T-helper 17 cell (primary cell): ENCODE data around the gene USP49. TPM values are rescaled to one million over a fixed set of nuclear protein-coding genes. Genes with fewer than 3 reads are reported as not detected.

ENCODE experiments used
- ATAC-seq: fragments of 150-1000 bp; cut with Tn5 transposase; 2 replicates; pipeline ENCODE4 v1.10.0; 2021; ENCODE audit warnings: mild to moderate bottlenecking, moderate library complexity
- DNase-seq, 3 donors: peaks; one replicate each; pipeline versions ENCODE4 v3.0.0 to v3.0.0-alpha.2; 2020 to 2021
- H3K9me3 ChIP-seq: one replicate; pipeline ENCODE4 v1.7.0; 2013; ENCODE audit warnings: low read length, mild to moderate bottlenecking; ENCODE audit not compliant: control insufficient read depth, poor library complexity, severe bottlenecking
- H3K27ac Mint-ChIP-seq: one replicate; pipeline ENCODE4 v1.8.0; 2022; ENCODE audit warnings: mild to moderate bottlenecking, moderate library complexity, mixed read lengths
- H3K27me3 Mint-ChIP-seq: one replicate; pipeline ENCODE4 v1.8.0; 2022; ENCODE audit warnings: mixed read lengths
- H3K36me3 Mint-ChIP-seq: one replicate; pipeline ENCODE4 v1.8.0; 2022; ENCODE audit warnings: low read depth, mixed read lengths
- H3K4me1 Mint-ChIP-seq: one replicate; pipeline ENCODE4 v1.8.0; 2022; ENCODE audit warnings: mild to moderate bottlenecking, mixed read lengths
- H3K4me3 Mint-ChIP-seq: one replicate; pipeline ENCODE4 v1.8.0; 2022; ENCODE audit warnings: mild to moderate bottlenecking, moderate library complexity, mixed read lengths
- total RNA-seq, 4 donors: library from RNA in 2 of 4; stranded (reverse) in 2 of 4; gene quantifications; one replicate each; pipeline ENCODE4 v1.2.3 and lab custom pipeline; 2022 to 2026

Gene USP49
- total RNA-seq, 2 donors from 2014 or later: 1.7 to 2.1 TPM

GRCh38 chr6:41757271-41757670 lies 137.9 kb downstream of the USP49 start:
- H3K9me3 ChIP-seq: no peaks in the 10 kb centered on the region
- peaks cover 4% of the 10 kb centered on the region for H3K4me1 Mint-ChIP-seq
- no peak overlapping the region for H3K4me3 Mint-ChIP-seq
- ATAC-seq: no peak
- H3K27ac Mint-ChIP-seq: no peak overlapping the region
- peaks cover 35% of the 10 kb centered on the region for H3K27me3 Mint-ChIP-seq
- no peak for DNase-seq
- H3K36me3 Mint-ChIP-seq: no peaks in the 10 kb centered on the region

- no peak for ATAC-seq
- Mint-ChIP-seq H3K4me3 (no peak overlapping the region), H3K27me3 (peaks cover 33% of the 10 kb centered on the region), H3K27ac (no peak overlapping the region), H3K4me1 (peaks cover under 1% of the 10 kb centered on the region), H3K36me3 (no peaks in the 10 kb centered on the region)
- no peaks in the 10 kb centered on the region for H3K9me3 ChIP-seq
- DNase-seq: no peak
Measured at GRCh38 chr6:41756354-41756753, 138.8 kb downstream of the USP49 start.

GRCh38 chr6:41755895-41756294 lies 139.3 kb downstream of the USP49 start:
- H3K36me3 Mint-ChIP-seq: no peaks in the 10 kb centered on the region
- ATAC-seq: no peak
- H3K27ac Mint-ChIP-seq: no peak overlapping the region
- H3K4me1 Mint-ChIP-seq: no peaks in the 10 kb centered on the region
- DNase-seq: no peak
- no peak overlapping the region for H3K4me3 Mint-ChIP-seq
- H3K27me3 Mint-ChIP-seq: peaks cover 30% of the 10 kb centered on the region
- no peaks in the 10 kb centered on the region for H3K9me3 ChIP-seq

- Mint-ChIP-seq H3K27ac (no peak overlapping the region), H3K36me3 (peaks cover 3% of the 10 kb centered on the region), H3K27me3 (peaks cover 23% of the 10 kb centered on the region), H3K4me3 (no peak overlapping the region), H3K4me1 (no peaks in the 10 kb centered on the region)
- DNase-seq (no peak), ATAC-seq (no peak)
- H3K9me3 ChIP-seq: no peaks in the 10 kb centered on the region
Measured at GRCh38 chr6:41750374-41750773, 144.8 kb downstream of the USP49 start.

- peaks cover 6% of the 10 kb centered on the region for H3K36me3 Mint-ChIP-seq
Measured at GRCh38 chr6:41748542-41748941, 146.6 kb downstream of the USP49 start.

GRCh38 chr6:41748102-41748477 lies 147.1 kb downstream of the USP49 start:
- Mint-ChIP-seq H3K4me3 (no peak overlapping the region), H3K4me1 (peaks cover 6% of the 10 kb centered on the region), H3K36me3 (peaks cover 6% of the 10 kb centered on the region), H3K27ac (no peak overlapping the region), H3K27me3 (peaks cover 2% of the 10 kb centered on the region)
- ATAC-seq (no peak), DNase-seq (no peak)
- H3K9me3 ChIP-seq: no peaks in the 10 kb centered on the region

More at GRCh38 chr6:41748542-41748941, 146.6 kb downstream of the USP49 start:
- ATAC-seq (no peak), DNase-seq (no peak)
- no peaks in the 10 kb centered on the region for H3K9me3 ChIP-seq
- Mint-ChIP-seq H3K27ac (no peak overlapping the region), H3K4me1 (peaks cover 6% of the 10 kb centered on the region), H3K4me3 (no peak overlapping the region), H3K27me3 (peaks cover 6% of the 10 kb centered on the region)

GRCh38 chr6:41747256-41748101 lies 147.7 kb downstream of the USP49 start, which contains the start of gene PGC:
TSS of gene PGC (minus strand) at chr6:41747397. CDS start at chr6:41747334, 63 bp downstream.
- H3K27me3 Mint-ChIP-seq: no peaks in the 10 kb centered on the region
- no peaks in the 10 kb centered on the region for H3K9me3 ChIP-seq
- H3K36me3 Mint-ChIP-seq: peaks cover 6% of the 10 kb centered on the region
- H3K27ac Mint-ChIP-seq: no peak within 1 kb of the TSS
- no peak for DNase-seq
- peaks cover 6% of the 10 kb centered on the region for H3K4me1 Mint-ChIP-seq
- no peak within 1 kb of the TSS for H3K4me3 Mint-ChIP-seq
- ATAC-seq: no peak

- Mint-ChIP-seq H3K4me1 (peaks cover 8% of the 10 kb centered on the region), H3K36me3 (peaks cover 6% of the 10 kb centered on the region), H3K27ac (no peak overlapping the region), H3K4me3 (no peak overlapping the region), H3K27me3 (no peaks in the 10 kb centered on the region)
- H3K9me3 ChIP-seq: no peaks in the 10 kb centered on the region
- no peak for ATAC-seq
- DNase-seq: no peak
Measured at GRCh38 chr6:41746107-41746506, 149.1 kb downstream of the USP49 start.

GRCh38 chr6:41744236-41744787 lies 150.9 kb downstream of the USP49 start:
- Mint-ChIP-seq H3K27ac (no peak overlapping the region), H3K4me3 (no peak overlapping the region), H3K27me3 (no peaks in the 10 kb centered on the region), H3K4me1 (peaks cover 8% of the 10 kb centered on the region), H3K36me3 (peaks cover 3% of the 10 kb centered on the region)
- DNase-seq (no peak), ATAC-seq (no peak)
- no peaks in the 10 kb centered on the region for H3K9me3 ChIP-seq

GRCh38 chr6:41743406-41744235 lies 151.6 kb downstream of the USP49 start:
- ATAC-seq (no peak), DNase-seq (no peak)
- peaks cover 8% of the 10 kb centered on the region for H3K4me1 Mint-ChIP-seq
- peaks cover 3% of the 10 kb centered on the region for H3K36me3 Mint-ChIP-seq
- H3K4me3 Mint-ChIP-seq: no peak overlapping the region
- H3K27me3 Mint-ChIP-seq: no peaks in the 10 kb centered on the region
- H3K9me3 ChIP-seq: no peaks in the 10 kb centered on the region
- H3K27ac Mint-ChIP-seq: no peak overlapping the region

GRCh38 chr6:41741625-41742490 lies 153.3 kb downstream of the USP49 start:
- Mint-ChIP-seq H3K4me1 (peaks cover 8% of the 10 kb centered on the region), H3K27me3 (no peaks in the 10 kb centered on the region), H3K4me3 (no peak overlapping the region), H3K36me3 (peaks cover 3% of the 10 kb centered on the region), H3K27ac (no peak overlapping the region)
- H3K9me3 ChIP-seq: no peaks in the 10 kb centered on the region
- DNase-seq (no peak), ATAC-seq (no peak)

GRCh38 chr6:41740366-41741162 lies 154.6 kb downstream of the USP49 start:
- DNase-seq: no peak
- H3K4me3 Mint-ChIP-seq: no peak overlapping the region
- ATAC-seq: no peak

More at GRCh38 chr6:41740366-41741162, 154.6 kb downstream of the USP49 start:
- peaks cover 10% of the 10 kb centered on the region for H3K4me1 Mint-ChIP-seq
- H3K9me3 ChIP-seq: no peaks in the 10 kb centered on the region
- peaks cover 3% of the 10 kb centered on the region for H3K36me3 Mint-ChIP-seq
- no peaks in the 10 kb centered on the region for H3K27me3 Mint-ChIP-seq
- no peak overlapping the region for H3K27ac Mint-ChIP-seq
